Measurements from ENCODE around the gene NXPH3. TPM values are rescaled to one million over a fixed set of nuclear protein-coding genes. Genes with fewer than 3 reads are reported as not detected.

The NXPH3 gene
- total and polyA plus RNA-seq, 2 donors (not counting 1 experiment from before 2014, with no cell fraction given): not detected

GRCh38 chr17:49578952-49579500, 3.4 kb downstream of the NXPH3 start:
- 96% methylated on average over 16 of the region's 17 CpGs for WGBS (ENCODE audit: insufficient coverage)
- H3K27me3 Mint-ChIP-seq: peaks cover 22% of the 10 kb centered on the region
- Histone ChIP-seq H3K79me2 (ENCODE audit: control insufficient read depth, insufficient read depth, low read length) (no peaks in the 10 kb centered on the region), H3K27me3 (replicated peaks in 1 of 4; ENCODE audit: control extremely low read depth in 1 of 4, control insufficient read depth in 3 of 4, insufficient read depth in 4 of 4, low read length in 3 of 4) (peaks cover 0 to 39% (median 21%) of the 10 kb centered on the region in 4 experiments), H3K36me3 (replicated peaks in 1 of 2; ENCODE audit: control extremely low read depth in 1 of 2, control insufficient read depth in 1 of 2, extremely low read depth in 1 of 2, insufficient read depth in 2 of 2, low read length in 1 of 2) (no peaks in the 10 kb centered on the region), H3K9ac (ENCODE audit: low read length) (no peak overlapping the region), H3K9me3 (ENCODE audit: control extremely low read depth in 1 of 3, control insufficient read depth in 2 of 3, insufficient read depth in 1 of 3, low read length in 2 of 3) (peaks cover 0 to 9% (median 0%) of the 10 kb centered on the region in 3 donors), H3K4me2 (replicated peaks; ENCODE audit: low read depth, low read length, poor library complexity, severe bottlenecking) (no peak overlapping the region), H3K4me1 (ENCODE audit: control insufficient read depth in 2 of 2, insufficient read depth in 2 of 2, low read length in 2 of 2) (peaks cover 18 to 21% of the 10 kb centered on the region in 2 donors), H3K27ac (ENCODE audit: low read length in 2 of 2) (no peak overlapping the region), H2AFZ (ENCODE audit: insufficient read depth, low read depth, low read length, poor library complexity, severe bottlenecking) (no peak overlapping the region), H4K20me1 (ENCODE audit: control insufficient read depth, insufficient read depth, low read length, poor library complexity, severe bottlenecking) (no peaks in the 10 kb centered on the region), H3K4me3 (ENCODE audit: control extremely low read depth in 1 of 5, extremely low read depth in 1 of 5, insufficient read depth in 1 of 5, low read depth in 2 of 5, low read length in 4 of 5) (no peak overlapping the region)
- intact Hi-C loops (cut with micrococcal nuclease): no loop called here
- H3K9me3 Mint-ChIP-seq (ENCODE audit: insufficient read depth): no peaks in the 10 kb centered on the region
- H3K4me1 Mint-ChIP-seq: peaks cover 16% of the 10 kb centered on the region
- DNase-seq (no peak), ATAC-seq (ENCODE audit: low read depth) (no peak)
- CTCF ChIA-PET: interaction anchor here (0.7 kb wide), 1 partner anchor 21 kb away, joined by 3 read pairs; no protein-coding TSS in a partner anchor
- H3K4me3 Mint-ChIP-seq: no peak overlapping the region
- POLR2A ChIA-PET: no interaction called here
- TF ChIP-seq EZH2 (IDR thresholded peaks at IDR 0.05; ENCODE audit: borderline replicate concordance, insufficient read depth, low read depth, low read length, poor library complexity, severe bottlenecking) (no peak), CTCF (IDR thresholded peaks at IDR 0.05) (no peak)
- no peak overlapping the region for H3K27ac Mint-ChIP-seq

GRCh38 chr17:49579522-49579921, 3.9 kb downstream of the NXPH3 start:
- no peak for ATAC-seq (ENCODE audit: low read depth)
- Mint-ChIP-seq H3K27me3 (peaks cover 20% of the 10 kb centered on the region), H3K4me1 (peaks cover 16% of the 10 kb centered on the region), H3K27ac (no peak overlapping the region), H3K4me3 (no peak overlapping the region), H3K9me3 (ENCODE audit: insufficient read depth) (no peaks in the 10 kb centered on the region)
- H3K79me2 ChIP-seq (ENCODE audit: control insufficient read depth, insufficient read depth, low read length): no peaks in the 10 kb centered on the region
- H3K9ac ChIP-seq (ENCODE audit: low read length): no peak overlapping the region
- H2AFZ ChIP-seq (ENCODE audit: insufficient read depth, low read depth, low read length, poor library complexity, severe bottlenecking): no peak overlapping the region
- H3K27me3 ChIP-seq (replicated peaks in 1 of 4; ENCODE audit: control extremely low read depth in 1 of 4, control insufficient read depth in 3 of 4, insufficient read depth in 4 of 4, low read length in 3 of 4): peaks cover 0 to 34% (median 19%) of the 10 kb centered on the region in 4 experiments
- intact Hi-C loops (cut with micrococcal nuclease): no loop called here
- TF ChIP-seq EZH2 (IDR thresholded peaks at IDR 0.05; ENCODE audit: borderline replicate concordance, insufficient read depth, low read depth, low read length, poor library complexity, severe bottlenecking) (no peak), CTCF (IDR thresholded peaks at IDR 0.05) (no peak)
- ChIA-PET CTCF (interaction anchor here (0.9 to 2.1 kb wide), 2 partner anchors 10 to 117 kb away, joined by 3 to 9 read pairs; no protein-coding TSS in a partner anchor), POLR2A (no interaction called here)
- peaks cover 0 to 9% (median 0%) of the 10 kb centered on the region in 3 donors for H3K9me3 ChIP-seq (ENCODE audit: control extremely low read depth in 1 of 3, control insufficient read depth in 2 of 3, insufficient read depth in 1 of 3, low read length in 2 of 3)
- no peak for DNase-seq
- whole genome bisulfite sequencing (ENCODE audit: insufficient coverage): 97% methylated on average over 5 of the region's 5 CpGs
- H3K4me2 ChIP-seq (replicated peaks; ENCODE audit: low read depth, low read length, poor library complexity, severe bottlenecking): no peak overlapping the region
- peaks cover 18 to 21% of the 10 kb centered on the region in 2 donors for H3K4me1 ChIP-seq (ENCODE audit: control insufficient read depth in 2 of 2, insufficient read depth in 2 of 2, low read length in 2 of 2)
- no peaks in the 10 kb centered on the region for H3K36me3 ChIP-seq (replicated peaks in 1 of 2; ENCODE audit: control extremely low read depth in 1 of 2, control insufficient read depth in 1 of 2, extremely low read depth in 1 of 2, insufficient read depth in 2 of 2, low read length in 1 of 2)
- no peaks in the 10 kb centered on the region for H4K20me1 ChIP-seq (ENCODE audit: control insufficient read depth, insufficient read depth, low read length, poor library complexity, severe bottlenecking)
- no peak overlapping the region for H3K27ac ChIP-seq (ENCODE audit: low read length in 2 of 2)
- no peak overlapping the region for H3K4me3 ChIP-seq (ENCODE audit: control extremely low read depth in 1 of 5, extremely low read depth in 1 of 5, insufficient read depth in 1 of 5, low read depth in 2 of 5, low read length in 4 of 5)

Measured in B cell (primary cell).